Stimulated activated CD8-positive, alpha-beta memory T cell treated with anti-CD3 and anti-CD28 coated beads, Interleukin-4, amount 100 ng/mL, for 4 hours (primary cell): ENCODE results near the gene USP20.

Experiments used
- DNase-seq, 2 donors: peaks; one replicate each; pipeline ENCODE4 v3.0.0-alpha.2; 2020; ENCODE audit warnings: low read depth in 2 of 2, low spot score in 1 of 2

The USP20 gene

GRCh38 chr9:129853614-129854013, 18.4 kb downstream of the USP20 start:
- DNase-seq = no peak

GRCh38 chr9:129854588-129855110, 19.4 kb downstream of the USP20 start:
- no peak for DNase-seq

GRCh38 chr9:129857207-129857606, 21.9 kb downstream of the USP20 start:
- no peak for DNase-seq

- no peak for DNase-seq
Measured at GRCh38 chr9:129858167-129858962, 23.1 kb downstream of the USP20 start.

GRCh38 chr9:129860653-129861446, 25.6 kb downstream of the USP20 start:
- no peak for DNase-seq

- DNase-seq = no peak
Measured at GRCh38 chr9:129861447-129861827, 26.2 kb downstream of the USP20 start.

- DNase-seq = peak; percentile 32 to 35
Measured at GRCh38 chr9:129863059-129863690, 27.9 kb downstream of the USP20 start.

- no peak for DNase-seq
Measured at GRCh38 chr9:129864991-129865647, 29.9 kb downstream of the USP20 start.

GRCh38 chr9:129865668-129866320, 30.5 kb downstream of the USP20 start:
- DNase-seq = no peak

GRCh38 chr9:129866394-129867135, 31.3 kb downstream of the USP20 start:
- no peak for DNase-seq

GRCh38 chr9:129867136-129868022, 32.1 kb downstream of the USP20 start:
- no peak for DNase-seq

GRCh38 chr9:129868023-129868871, 33.0 kb downstream of the USP20 start:
- DNase-seq = no peak

GRCh38 chr9:129868872-129869486, 33.7 kb downstream of the USP20 start:
- peak; percentile 72 to 74 for DNase-seq

- no peak for DNase-seq
Measured at GRCh38 chr9:129869585-129870501, 34.6 kb downstream of the USP20 start.

- no peak for DNase-seq
Measured at GRCh38 chr9:129871046-129871445, 35.8 kb downstream of the USP20 start.

GRCh38 chr9:129873563-129874190, 38.4 kb downstream of the USP20 start:
- no peak for DNase-seq
